Epithelial cell of proximal tubule (primary cell): Measurements from ENCODE around the gene ARID3C. TPM values are rescaled to one million over a fixed set of nuclear protein-coding genes. Genes with fewer than 3 reads are reported as not detected.

Experiments used
- DNase-seq: peaks from one replicate; pipeline ENCODE4 v3.0.0-alpha.2; 2011; ENCODE audit warnings: low read depth
- H3K4me3 ChIP-seq: 2 replicates; pipeline ENCODE4 v1.5.1; 2011; ENCODE audit warnings: low read depth, mild to moderate bottlenecking, low read length
- total RNA-seq: library from RNA; depleted of rRNA; stranded (reverse); fragments of >200 nt; gene quantifications from 2 replicates; pipeline ENCODE4 v1.2.3, GENCODE V29; 2015
- TF ChIP-seq, protein P1 (sequence below): conservative IDR thresholded peaks from 2 replicates; pipeline ENCODE4 v1.5.1; 2012; ENCODE audit warnings: low read depth, mild to moderate bottlenecking, low read length

Gene ARID3C
- total RNA-seq, 1 donor from 2014 or later, result not detected

DNA sequence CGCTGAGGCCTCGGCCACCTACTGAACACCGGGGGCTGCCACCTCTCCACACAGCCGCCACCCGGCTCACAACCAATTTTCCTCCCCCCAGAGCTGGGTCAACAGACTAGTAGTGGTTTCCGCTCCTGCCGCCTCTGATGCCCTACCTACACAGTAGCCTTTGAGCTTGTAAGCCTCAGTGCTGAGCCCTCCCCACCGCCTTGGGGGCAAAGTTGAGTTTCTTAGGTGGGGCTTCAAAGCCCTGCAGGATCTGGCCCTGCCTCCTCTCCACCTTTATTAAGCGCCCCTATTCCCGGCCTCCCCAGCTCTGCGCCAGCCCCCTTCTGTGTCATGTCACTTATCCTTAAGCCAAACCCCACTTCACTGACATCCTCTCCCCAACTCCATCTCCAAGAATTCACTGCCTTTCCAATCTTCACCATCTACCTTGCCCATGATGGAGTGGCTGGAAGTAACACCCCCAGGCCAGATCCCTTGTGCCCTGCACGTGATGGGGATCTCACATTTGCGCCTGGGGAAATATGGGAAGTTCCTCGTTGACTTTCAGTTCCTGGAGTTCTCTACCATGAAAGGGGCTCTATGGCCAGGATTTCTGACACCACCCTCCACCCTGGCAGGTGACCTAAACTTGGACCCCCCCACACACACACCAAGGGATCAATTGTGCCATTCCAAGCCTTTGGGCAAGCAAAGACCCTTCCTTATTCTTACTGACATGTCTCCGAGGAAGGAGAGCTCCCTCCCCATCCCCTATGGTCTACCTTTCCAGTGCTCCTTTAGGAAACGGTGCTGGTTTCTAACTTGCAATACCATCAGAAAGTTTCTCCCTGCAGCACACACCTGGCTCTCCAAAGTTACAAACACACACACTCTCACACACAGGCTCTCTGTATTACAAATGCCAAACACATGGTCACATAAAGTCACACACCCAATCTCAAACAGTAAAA, 36.7 kb downstream of the ARID3C start:
- no peak overlapping the region for H3K4me3 ChIP-seq
- TF ChIP-seq, protein P1, sequence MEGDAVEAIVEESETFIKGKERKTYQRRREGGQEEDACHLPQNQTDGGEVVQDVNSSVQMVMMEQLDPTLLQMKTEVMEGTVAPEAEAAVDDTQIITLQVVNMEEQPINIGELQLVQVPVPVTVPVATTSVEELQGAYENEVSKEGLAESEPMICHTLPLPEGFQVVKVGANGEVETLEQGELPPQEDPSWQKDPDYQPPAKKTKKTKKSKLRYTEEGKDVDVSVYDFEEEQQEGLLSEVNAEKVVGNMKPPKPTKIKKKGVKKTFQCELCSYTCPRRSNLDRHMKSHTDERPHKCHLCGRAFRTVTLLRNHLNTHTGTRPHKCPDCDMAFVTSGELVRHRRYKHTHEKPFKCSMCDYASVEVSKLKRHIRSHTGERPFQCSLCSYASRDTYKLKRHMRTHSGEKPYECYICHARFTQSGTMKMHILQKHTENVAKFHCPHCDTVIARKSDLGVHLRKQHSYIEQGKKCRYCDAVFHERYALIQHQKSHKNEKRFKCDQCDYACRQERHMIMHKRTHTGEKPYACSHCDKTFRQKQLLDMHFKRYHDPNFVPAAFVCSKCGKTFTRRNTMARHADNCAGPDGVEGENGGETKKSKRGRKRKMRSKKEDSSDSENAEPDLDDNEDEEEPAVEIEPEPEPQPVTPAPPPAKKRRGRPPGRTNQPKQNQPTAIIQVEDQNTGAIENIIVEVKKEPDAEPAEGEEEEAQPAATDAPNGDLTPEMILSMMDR, result no peak
- no peak for DNase-seq

DNA sequence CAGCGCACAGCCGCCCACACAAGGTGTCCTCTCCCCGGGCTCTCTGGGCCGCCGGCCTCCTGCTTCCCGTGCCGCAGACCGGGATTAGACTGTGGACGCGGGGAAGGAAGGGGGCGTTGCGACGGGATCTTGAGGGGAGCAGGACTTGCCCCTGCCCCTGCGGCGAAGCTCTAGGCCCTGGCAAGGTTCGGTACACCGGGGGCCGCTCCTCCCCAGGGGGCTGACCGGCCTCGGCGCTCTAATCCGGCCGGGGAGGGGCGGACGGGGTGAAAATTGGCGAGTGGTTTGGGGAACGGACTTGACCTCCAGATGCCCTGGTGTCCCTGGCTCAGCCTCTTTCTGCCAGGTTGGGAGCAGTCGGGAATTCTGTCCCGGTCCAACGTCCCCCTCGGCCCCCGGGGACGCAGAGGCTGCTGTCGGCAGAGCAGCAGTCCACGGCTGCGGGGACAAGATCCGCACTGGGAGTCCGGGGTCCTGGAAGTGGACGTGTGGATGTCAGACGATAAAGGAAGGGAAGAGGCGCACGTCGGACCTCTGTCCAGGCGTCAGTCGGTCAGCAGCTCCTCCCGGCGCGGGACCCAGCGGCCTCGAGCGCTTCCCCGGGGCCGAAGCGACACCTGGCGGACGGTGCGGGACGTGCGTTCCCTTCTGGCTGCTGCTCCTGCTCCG, 37.5 kb downstream of the ARID3C start:
- DNase-seq, result no peak
- H3K4me3 ChIP-seq, result no peak overlapping the region
- TF ChIP-seq, protein P1, result peak; percentile 84

DNA sequence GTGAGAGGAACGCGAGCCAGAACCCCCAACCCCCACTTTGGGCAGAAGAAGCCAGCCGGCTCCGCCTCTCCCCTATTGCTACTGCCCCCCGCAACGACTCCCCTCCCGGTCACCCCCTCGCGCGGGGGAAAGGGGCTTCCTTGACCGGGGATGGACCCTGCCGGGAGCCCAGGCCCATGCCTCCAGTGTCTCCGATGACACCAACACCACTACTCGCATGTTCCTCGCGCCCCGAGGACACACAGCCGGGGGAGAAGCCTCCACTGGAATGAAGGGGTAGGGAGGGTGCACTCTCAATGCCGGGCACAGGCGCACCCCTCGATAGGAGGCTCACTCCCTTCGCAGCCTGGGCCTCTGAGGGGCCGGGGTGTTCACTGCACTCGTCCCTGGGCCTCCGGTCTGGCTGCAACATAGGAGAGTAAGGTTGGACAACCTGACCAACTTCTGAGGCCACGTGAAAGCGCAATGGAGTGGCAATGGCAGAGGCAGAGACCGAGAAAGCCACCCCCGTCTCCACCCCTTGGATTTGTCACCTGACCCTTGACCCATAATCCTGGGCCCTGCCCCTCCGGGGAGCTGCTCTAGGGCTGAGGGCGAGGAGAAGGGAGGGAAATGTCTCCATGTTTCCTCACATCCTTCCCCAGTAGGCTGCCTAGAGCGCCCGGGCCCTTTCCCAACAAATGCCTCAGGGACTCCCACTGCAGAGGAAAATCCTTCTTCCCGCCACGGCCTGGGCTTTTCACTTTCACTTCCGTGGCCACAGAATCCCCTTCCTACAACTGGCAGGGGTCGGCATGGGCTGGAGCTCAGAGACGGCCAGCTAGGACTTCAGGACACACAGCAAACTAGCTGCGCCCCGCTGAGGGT, 38.3 kb downstream of the ARID3C start:
- no peak for DNase-seq
- TF ChIP-seq, protein P1, result no peak
- H3K4me3 ChIP-seq, result no peak overlapping the region

DNA sequence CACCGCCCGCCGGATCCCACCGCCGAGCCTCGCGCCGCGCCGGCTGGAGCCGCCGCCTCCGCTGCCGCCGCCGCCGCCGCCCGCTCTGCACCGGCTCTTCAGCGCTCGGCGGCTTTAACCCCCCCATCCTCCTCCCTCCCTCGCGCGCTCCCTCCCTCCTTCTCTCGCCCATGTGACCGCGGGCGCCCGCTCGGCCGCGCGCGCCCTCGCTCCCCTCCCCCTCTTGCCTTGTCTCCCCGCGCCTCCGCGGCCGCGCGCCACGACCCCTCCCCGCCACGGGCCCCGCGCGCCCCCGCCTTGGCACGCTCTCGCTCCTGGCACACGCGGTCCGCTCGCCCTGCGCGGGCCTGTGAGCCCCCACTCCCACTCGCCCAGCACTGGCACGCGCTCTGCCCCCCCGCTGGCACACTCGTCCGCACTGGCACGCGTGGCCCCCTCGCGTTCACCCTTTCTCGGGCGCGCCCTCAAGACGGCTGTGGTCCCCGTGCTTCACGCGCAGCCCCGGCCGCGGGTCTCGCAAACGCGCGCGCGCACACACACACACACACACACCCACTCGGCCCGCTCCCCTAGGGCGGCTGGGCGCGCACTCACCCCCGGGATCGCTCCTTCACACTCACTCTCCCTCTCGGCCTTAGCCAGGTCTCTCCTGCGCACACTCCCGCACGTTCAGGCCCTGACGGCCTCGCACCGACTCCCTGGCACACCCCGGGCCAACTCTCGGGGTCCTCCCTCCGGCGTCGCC, 39.1 kb downstream of the ARID3C start, which contains the start of gene CNTFR:
Gene CNTFR (minus strand): TSS at position 89 of the 745 bp plus-strand sequence. CDS start 20,743 bp downstream, outside the sequence.
- no peak for DNase-seq
- TF ChIP-seq, protein P1, result no peak
- no peak within 1 kb of the TSS for H3K4me3 ChIP-seq

DNA sequence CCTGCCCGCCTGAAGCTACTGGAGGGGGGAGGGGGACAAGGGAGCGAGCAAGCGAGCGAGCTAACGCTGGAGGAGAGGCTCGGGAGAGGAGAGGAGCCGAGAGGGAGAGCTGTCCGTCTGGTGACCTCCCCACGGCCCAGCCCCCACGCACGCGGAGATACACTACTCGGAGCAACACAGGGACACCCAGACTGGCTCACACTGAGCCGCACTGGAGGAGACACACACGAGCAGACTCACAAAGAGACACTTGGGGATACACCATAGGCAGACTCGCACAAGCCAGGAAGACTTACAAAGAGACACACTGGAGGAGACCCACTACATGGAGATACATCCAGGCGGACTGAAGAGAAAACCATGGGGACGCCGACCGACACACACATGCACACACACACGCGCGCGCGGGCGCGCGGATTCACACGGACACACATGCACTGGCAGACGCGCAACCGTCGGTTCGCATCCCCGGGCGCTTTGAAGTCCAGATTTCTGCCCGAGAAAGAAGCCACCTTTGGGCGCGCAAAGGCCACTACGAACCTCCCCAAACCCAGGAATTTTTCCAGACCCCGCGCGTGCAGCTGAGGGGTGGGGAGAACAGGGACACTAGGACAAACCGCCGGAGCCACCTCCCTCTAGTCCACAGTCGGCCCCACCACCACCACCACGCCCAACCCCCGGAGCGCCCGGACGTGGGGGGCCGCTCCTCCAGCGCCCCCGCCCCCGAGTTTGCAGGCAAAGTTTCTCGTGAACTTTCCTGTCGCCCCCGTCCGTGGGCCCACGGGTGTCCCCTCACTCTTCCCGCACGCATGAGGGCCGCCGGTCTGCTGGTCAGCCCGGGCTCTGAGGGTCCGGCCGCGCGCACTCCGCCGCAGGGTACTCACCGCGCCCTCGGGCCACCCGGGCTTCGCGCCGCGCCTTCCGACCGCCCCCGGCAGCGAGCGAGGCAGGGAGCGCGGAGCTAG, 39.9 kb downstream of the ARID3C start:
- TF ChIP-seq, protein P1, result no peak
- no peak overlapping the region for H3K4me3 ChIP-seq
- no peak for DNase-seq
